Type B pancreatic cell (in vitro differentiated cells): Measurements from ENCODE around the gene U2AF2. TPM values are rescaled to one million over a fixed set of nuclear protein-coding genes. Genes with fewer than 3 reads are reported as not detected.

Experiments used
- DNase-seq: peaks from one replicate; pipeline ENCODE4 v3.0.0; 2021; ENCODE audit warnings: mixed read lengths; ENCODE audit not compliant: unreplicated experiment; ENCODE audit errors: extremely low spot score
- H3K27ac Mint-ChIP-seq: 2 replicates; pipeline ENCODE4 v1.8.0; 2021; ENCODE audit warnings: mild to moderate bottlenecking, mixed read lengths
- H3K27me3 Mint-ChIP-seq: 2 replicates; pipeline ENCODE4 v1.8.0; 2021; ENCODE audit warnings: mixed read lengths
- H3K36me3 Mint-ChIP-seq: 2 replicates; pipeline ENCODE4 v1.8.0; 2021; ENCODE audit warnings: mixed read lengths
- H3K4me1 Mint-ChIP-seq: one replicate; pipeline ENCODE4 v1.8.0; 2021; ENCODE audit warnings: mixed read lengths; ENCODE audit not compliant: unreplicated experiment
- H3K4me3 Mint-ChIP-seq: 2 replicates; pipeline ENCODE4 v1.8.0; 2021; ENCODE audit warnings: mild to moderate bottlenecking, mixed read lengths
- H3K9me3 Mint-ChIP-seq: 2 replicates; pipeline ENCODE4 v1.8.0; 2021; ENCODE audit warnings: mixed read lengths
- total RNA-seq: library from RNA; stranded (reverse); gene quantifications from 2 replicates; pipeline ENCODE4 v1.2.1, GENCODE V29; 2021; ENCODE audit warnings: low replicate concordance
- TF ChIP-seq, protein P1 (sequence below): fragments of 200-600 bp; sonication (generic); conservative IDR thresholded peaks from 2 replicates; pipeline ENCODE4 v1.5.0; 2021; ENCODE audit warnings: antibody characterized with exemption, mild to moderate bottlenecking

U2AF2 gene
- total RNA-seq, 1 donor from 2014 or later, result 232 TPM

DNA sequence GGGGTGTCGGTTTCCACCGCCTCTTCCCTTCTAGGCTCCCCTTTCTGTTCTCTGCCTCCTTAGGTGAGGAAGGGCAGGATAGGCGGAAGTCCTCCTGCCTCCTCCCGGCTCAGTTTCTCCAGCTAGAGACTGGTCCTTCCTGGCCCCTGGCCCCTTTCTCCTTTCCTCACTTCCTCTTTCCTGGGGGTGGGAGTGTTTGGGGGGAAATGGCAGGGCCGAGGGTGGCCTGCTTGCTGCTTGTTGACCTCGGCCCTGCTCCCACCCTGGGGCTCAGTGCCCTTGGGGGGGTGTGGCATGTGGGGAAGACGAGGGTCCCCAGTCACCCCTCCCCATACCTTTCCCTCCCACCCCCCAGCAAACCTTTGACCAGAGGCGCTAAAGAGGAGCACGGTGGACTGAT is 5.0 kb downstream of the U2AF2 start:
- Mint-ChIP-seq H3K9me3 (no peaks in the 10 kb centered on the region), H3K27me3 (no peaks in the 10 kb centered on the region), H3K4me3 (no peak overlapping the region), H3K36me3 (peaks cover 17% of the 10 kb centered on the region), H3K4me1 (peaks cover 17% of the 10 kb centered on the region), H3K27ac (no peak overlapping the region)
- no peak for DNase-seq
- TF ChIP-seq, protein P1, sequence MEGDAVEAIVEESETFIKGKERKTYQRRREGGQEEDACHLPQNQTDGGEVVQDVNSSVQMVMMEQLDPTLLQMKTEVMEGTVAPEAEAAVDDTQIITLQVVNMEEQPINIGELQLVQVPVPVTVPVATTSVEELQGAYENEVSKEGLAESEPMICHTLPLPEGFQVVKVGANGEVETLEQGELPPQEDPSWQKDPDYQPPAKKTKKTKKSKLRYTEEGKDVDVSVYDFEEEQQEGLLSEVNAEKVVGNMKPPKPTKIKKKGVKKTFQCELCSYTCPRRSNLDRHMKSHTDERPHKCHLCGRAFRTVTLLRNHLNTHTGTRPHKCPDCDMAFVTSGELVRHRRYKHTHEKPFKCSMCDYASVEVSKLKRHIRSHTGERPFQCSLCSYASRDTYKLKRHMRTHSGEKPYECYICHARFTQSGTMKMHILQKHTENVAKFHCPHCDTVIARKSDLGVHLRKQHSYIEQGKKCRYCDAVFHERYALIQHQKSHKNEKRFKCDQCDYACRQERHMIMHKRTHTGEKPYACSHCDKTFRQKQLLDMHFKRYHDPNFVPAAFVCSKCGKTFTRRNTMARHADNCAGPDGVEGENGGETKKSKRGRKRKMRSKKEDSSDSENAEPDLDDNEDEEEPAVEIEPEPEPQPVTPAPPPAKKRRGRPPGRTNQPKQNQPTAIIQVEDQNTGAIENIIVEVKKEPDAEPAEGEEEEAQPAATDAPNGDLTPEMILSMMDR, result no peak

DNA sequence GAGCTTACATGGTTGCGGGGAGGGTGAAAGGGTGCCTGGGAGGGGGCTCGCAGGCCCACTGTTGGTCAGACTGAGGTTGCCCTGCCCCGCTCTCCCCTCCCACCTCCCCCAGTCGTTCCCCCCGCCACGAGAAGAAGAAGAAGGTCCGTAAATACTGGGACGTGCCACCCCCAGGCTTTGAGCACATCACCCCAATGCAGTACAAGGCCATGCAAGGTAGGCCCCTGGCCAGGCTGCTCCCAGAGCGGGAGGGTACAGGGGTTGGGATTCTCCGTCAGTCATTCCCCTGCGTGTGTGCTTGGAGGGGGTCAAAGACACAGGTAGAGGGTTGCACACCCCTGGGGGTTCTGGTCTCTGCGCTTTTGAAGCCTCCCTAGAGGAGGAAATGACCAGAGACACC is 5.6 kb downstream of the U2AF2 start:
- no peaks in the 10 kb centered on the region for H3K27me3 Mint-ChIP-seq
- TF ChIP-seq, protein P1, result no peak
- H3K27ac Mint-ChIP-seq, result no peak overlapping the region
- H3K9me3 Mint-ChIP-seq, result no peaks in the 10 kb centered on the region
- H3K4me3 Mint-ChIP-seq, result no peak overlapping the region
- no peak for DNase-seq
- peaks cover 17% of the 10 kb centered on the region for H3K36me3 Mint-ChIP-seq
- H3K4me1 Mint-ChIP-seq, result peaks cover 17% of the 10 kb centered on the region

DNA sequence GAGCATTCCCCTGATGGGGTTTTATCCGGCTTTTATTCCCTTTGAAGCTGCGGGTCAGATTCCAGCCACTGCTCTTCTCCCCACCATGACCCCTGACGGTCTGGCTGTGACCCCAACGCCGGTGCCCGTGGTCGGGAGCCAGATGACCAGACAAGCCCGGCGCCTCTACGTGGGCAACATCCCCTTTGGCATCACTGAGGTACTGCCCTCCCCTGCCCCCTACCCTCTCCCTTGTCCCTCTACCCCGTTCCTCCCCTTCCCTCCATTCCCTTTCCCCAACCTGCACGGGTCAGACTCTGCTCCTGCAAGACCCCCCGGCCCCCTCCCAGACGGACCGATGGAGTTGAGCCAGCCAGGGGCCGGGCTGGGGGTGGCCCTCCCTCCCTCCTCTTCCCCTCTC is 6.2 kb downstream of the U2AF2 start:
- no peak overlapping the region for H3K4me3 Mint-ChIP-seq
- no peaks in the 10 kb centered on the region for H3K9me3 Mint-ChIP-seq
- no peaks in the 10 kb centered on the region for H3K27me3 Mint-ChIP-seq
- no peak for DNase-seq
- H3K36me3 Mint-ChIP-seq, result peaks cover 13% of the 10 kb centered on the region
- no peak overlapping the region for H3K27ac Mint-ChIP-seq
- TF ChIP-seq, protein P1, result no peak
- H3K4me1 Mint-ChIP-seq, result peaks cover 14% of the 10 kb centered on the region

DNA sequence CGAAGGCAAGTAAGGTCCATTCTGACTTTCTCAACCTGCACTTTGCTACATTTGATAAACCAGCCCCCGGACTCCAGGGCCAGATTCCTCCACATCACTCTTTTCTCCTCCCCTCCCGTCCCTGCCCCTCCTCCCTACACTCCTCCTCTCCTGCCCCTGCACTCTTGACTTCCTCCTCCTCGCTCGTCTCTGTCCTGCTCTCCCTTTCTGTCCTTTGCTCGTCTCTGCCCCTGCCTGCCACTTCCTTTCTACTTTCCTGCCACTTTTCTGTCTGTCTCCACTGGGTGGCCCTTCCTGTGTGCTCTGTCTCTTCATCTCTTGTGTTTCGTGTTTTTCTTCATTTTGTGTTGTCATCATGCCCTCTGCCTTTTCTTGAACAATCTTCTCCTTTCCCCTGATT is 7.0 kb downstream of the U2AF2 start:
- peaks cover 11% of the 10 kb centered on the region for H3K4me1 Mint-ChIP-seq
- DNase-seq, result no peak
- TF ChIP-seq, protein P1, result no peak
- H3K27me3 Mint-ChIP-seq, result no peaks in the 10 kb centered on the region
- peaks cover 10% of the 10 kb centered on the region for H3K36me3 Mint-ChIP-seq
- H3K27ac Mint-ChIP-seq, result no peak overlapping the region
- no peak overlapping the region for H3K4me3 Mint-ChIP-seq
- no peaks in the 10 kb centered on the region for H3K9me3 Mint-ChIP-seq

DNA sequence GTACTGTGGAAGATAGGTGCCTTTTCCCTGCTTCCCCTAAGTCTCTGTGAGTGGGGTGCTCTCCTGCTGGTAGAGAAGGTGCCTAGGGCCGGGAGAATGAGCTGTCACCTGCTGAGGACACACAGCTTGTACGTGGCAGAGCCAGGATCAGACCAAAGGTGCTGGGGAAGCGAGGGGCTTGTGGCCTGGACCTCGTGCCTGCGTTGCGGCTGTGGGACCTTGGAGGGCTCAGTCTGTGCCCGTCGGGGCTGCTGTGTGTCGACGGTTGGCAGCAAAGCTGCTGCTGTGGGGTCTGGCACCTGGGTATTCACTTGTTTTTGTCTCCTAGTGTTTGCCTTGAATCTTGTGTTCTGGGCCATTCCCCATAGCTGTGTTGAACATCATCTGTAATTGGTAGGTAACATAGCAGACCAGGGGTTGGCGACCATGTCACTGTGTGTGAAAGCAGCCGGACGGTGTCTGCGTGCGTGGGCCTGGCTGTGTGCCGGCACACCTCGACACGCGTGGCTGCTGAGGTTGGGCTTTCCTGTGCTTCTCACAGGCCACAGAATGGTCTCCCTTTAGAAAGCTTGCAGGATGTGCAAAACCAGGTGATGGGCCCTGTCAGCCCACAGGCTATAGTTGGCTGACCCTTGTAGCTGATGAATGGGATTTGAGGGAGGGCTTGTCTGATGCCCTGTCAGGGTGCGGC is 9.2 kb downstream of the U2AF2 start:
- H3K4me3 Mint-ChIP-seq, result no peak overlapping the region
- TF ChIP-seq, protein P1, result no peak
- no peak overlapping the region for H3K27ac Mint-ChIP-seq
- H3K36me3 Mint-ChIP-seq, result peaks cover 5% of the 10 kb centered on the region
- H3K27me3 Mint-ChIP-seq, result no peaks in the 10 kb centered on the region
- no peak for DNase-seq
- H3K4me1 Mint-ChIP-seq, result no peaks in the 10 kb centered on the region
- no peaks in the 10 kb centered on the region for H3K9me3 Mint-ChIP-seq
